Panc1 (cell line): ENCODE results near the gene MLYCD. TPM values are rescaled to one million over a fixed set of nuclear protein-coding genes. Genes with fewer than 3 reads are reported as not detected.

Experiments
- ATAC-seq: fragments of 200-7000 bp; cut with Tn5 transposase; 2 replicates; pipeline ENCODE4 v1.9.1; 2020; ENCODE audit warnings: mild to moderate bottlenecking, moderate library complexity
- BruUV-seq: library from RNA; stranded (reverse); fragments of 400-500 nt; replicated peaks from 2 replicates; lab custom pipeline; 2021; lab: Mats Ljungman, UMichigan
- CTCF ChIA-PET: fragments of 300-600 bp; sonication (Branson Sonifier 250); formaldehyde crosslinking; loops from one replicate; lab custom pipeline; 2022; ENCODE audit warnings: antibody characterized with exemption; lab: Charles Lee
- POLR2A ChIA-PET: fragments of 300-600 bp; sonication (Branson Sonifier 250); formaldehyde crosslinking; loops from one replicate; lab custom pipeline; 2022; ENCODE audit warnings: antibody characterized with exemption; lab: Charles Lee
- DNase-seq: peaks from one replicate; pipeline ENCODE4 v3.0.0-alpha.2; 2010; ENCODE audit warnings: low read depth, low spot score
- H3K27ac ChIP-seq: 2 replicates; pipeline ENCODE4 v1.5.1; 2011; ENCODE audit warnings: mild to moderate bottlenecking, low read length, inconsistent platforms
- H3K27me3 ChIP-seq: fragments of 200-500 bp; sonication (Bioruptor generic); 2 replicates; pipeline ENCODE4 v1.6.0; 2014; ENCODE audit warnings: low read length, inconsistent platforms; ENCODE audit not compliant: control insufficient read depth, insufficient read depth
- H3K36me3 ChIP-seq: fragments of 200-500 bp; sonication (Bioruptor generic); 2 replicates; pipeline ENCODE4 v1.5.1; 2014; ENCODE audit warnings: inconsistent platforms, mild to moderate bottlenecking, low read length, moderate library complexity; ENCODE audit not compliant: control insufficient read depth, insufficient read depth
- H3K4me1 ChIP-seq: 2 replicates; pipeline ENCODE4 v1.5.1; 2011; ENCODE audit warnings: inconsistent platforms, mild to moderate bottlenecking, low read length, moderate library complexity; ENCODE audit not compliant: control insufficient read depth, insufficient read depth
- H3K4me3 ChIP-seq, 2 experiments: 2 replicates each; pipeline ENCODE4 v1.5.1; 2011 to 2012; ENCODE audit warnings: low read depth in 2 of 2, low read length in 2 of 2, mild to moderate bottlenecking in 2 of 2, inconsistent platforms in 1 of 2, moderate library complexity in 1 of 2
- H3K9me3 ChIP-seq: fragments of 200-500 bp; sonication (Bioruptor generic); 2 replicates; pipeline ENCODE4 v1.5.1; 2014; ENCODE audit warnings: low read depth, mild to moderate bottlenecking, inconsistent platforms, low read length, moderate library complexity; ENCODE audit not compliant: control insufficient read depth, insufficient read depth
- POLR2AphosphoS5 ChIP-seq: IDR thresholded peaks from 2 replicates; pipeline ENCODE4 v1.6.1; 2012; ENCODE audit warnings: mild to moderate bottlenecking, low read depth, low read length, moderate library complexity
- SIN3A ChIP-seq: IDR thresholded peaks from 2 replicates; pipeline ENCODE4 v1.6.1; 2012; ENCODE audit warnings: low read depth, mild to moderate bottlenecking, low read length, moderate library complexity, borderline replicate concordance; ENCODE audit not compliant: insufficient read depth
- TCF7L2 ChIP-seq: IDR thresholded peaks from 2 replicates; pipeline ENCODE4 v1.6.1; 2011; ENCODE audit warnings: mild to moderate bottlenecking, low read depth, low read length, inconsistent platforms
- in situ Hi-C: cut with HindIII; loops from 2 replicates; pipeline ENCODE4 v1.10.0; 2016; ENCODE audit warnings: low sequenced_read_pairs, low pct_unique_long_range_greater_than_20kb
- intact Hi-C: fragments of 100-400 bp; cut with micrococcal nuclease; formaldehyde crosslinking; loops from one replicate; pipeline ENCODE4 v1.10.0; 2022; ENCODE audit not compliant: unreplicated experiment
- total RNA-seq: library from RNA; stranded (reverse); gene quantifications from one replicate; pipeline ENCODE4 v1.2.1, GENCODE V29; 2021; ENCODE audit not compliant: unreplicated experiment
- TF ChIP-seq, protein P1 (sequence below), 2 experiments: IDR thresholded peaks; 2 replicates each; pipeline ENCODE4 v1.6.1; 2011 to 2012; ENCODE audit warnings: low read depth in 2 of 2, control low read depth in 1 of 2, low read length in 1 of 2, mild to moderate bottlenecking in 1 of 2, moderate library complexity in 1 of 2; ENCODE audit not compliant: insufficient read depth in 1 of 2
- TF ChIP-seq, protein P2 (sequence below): fragments of 450-650 bp; IDR thresholded peaks from 2 replicates; pipeline ENCODE4 v1.5.1; 2017; ENCODE audit warnings: mild to moderate bottlenecking

Gene MLYCD
- total RNA-seq, 1 experiment from 2014 or later = 2.2 TPM

DNA sequence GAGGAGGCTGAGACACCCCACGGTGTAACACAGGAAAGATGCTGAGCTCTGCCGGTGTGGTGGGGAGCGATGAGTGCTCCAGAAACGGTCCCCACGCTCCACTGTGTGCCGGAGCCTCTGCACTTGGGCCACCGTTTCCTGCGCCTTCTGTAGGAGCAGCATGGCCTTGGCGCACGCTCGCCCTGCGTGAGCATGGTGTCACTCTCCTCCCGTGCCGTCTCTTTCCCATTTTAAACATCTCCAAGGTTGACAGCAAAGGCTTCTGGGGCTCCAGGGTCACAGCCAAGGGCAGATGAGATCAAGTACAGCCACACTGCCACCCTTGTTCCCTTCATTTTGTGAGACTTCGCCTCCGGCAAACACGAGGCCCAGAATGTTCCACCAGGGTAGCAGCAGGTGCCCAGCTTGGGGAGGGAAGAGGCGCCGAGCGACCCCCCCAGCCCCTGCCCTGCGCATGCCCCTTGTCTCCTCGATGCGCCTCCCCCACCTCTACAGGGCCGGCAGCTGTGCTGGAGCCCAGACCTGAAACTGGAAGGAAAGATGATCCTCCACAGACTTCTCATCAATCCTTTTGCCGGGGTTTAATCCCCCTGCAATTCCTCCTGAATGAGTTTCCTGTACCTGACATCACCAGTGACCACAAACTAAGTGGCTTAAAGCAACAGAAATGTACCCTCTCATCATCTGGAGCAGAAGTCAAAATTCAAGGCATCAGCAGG is 34.2 kb downstream of the MLYCD start:
- ATAC-seq = no peak
- DNase-seq = no peak
- intact Hi-C loops (no loop called here), in situ Hi-C loops (no loop called here)
- Histone ChIP-seq H3K9me3 (no peaks in the 10 kb centered on the region), H3K4me3 (no peak overlapping the region), H3K36me3 (no peaks in the 10 kb centered on the region), H3K27me3 (no peaks in the 10 kb centered on the region), H3K4me1 (no peaks in the 10 kb centered on the region), H3K27ac (no peak overlapping the region)
- ChIA-PET POLR2A (no interaction called here), CTCF (no interaction called here)
- TF ChIP-seq TCF7L2 (no peak), POLR2AphosphoS5 (no peak), SIN3A (no peak)
- TF ChIP-seq, protein P1, sequence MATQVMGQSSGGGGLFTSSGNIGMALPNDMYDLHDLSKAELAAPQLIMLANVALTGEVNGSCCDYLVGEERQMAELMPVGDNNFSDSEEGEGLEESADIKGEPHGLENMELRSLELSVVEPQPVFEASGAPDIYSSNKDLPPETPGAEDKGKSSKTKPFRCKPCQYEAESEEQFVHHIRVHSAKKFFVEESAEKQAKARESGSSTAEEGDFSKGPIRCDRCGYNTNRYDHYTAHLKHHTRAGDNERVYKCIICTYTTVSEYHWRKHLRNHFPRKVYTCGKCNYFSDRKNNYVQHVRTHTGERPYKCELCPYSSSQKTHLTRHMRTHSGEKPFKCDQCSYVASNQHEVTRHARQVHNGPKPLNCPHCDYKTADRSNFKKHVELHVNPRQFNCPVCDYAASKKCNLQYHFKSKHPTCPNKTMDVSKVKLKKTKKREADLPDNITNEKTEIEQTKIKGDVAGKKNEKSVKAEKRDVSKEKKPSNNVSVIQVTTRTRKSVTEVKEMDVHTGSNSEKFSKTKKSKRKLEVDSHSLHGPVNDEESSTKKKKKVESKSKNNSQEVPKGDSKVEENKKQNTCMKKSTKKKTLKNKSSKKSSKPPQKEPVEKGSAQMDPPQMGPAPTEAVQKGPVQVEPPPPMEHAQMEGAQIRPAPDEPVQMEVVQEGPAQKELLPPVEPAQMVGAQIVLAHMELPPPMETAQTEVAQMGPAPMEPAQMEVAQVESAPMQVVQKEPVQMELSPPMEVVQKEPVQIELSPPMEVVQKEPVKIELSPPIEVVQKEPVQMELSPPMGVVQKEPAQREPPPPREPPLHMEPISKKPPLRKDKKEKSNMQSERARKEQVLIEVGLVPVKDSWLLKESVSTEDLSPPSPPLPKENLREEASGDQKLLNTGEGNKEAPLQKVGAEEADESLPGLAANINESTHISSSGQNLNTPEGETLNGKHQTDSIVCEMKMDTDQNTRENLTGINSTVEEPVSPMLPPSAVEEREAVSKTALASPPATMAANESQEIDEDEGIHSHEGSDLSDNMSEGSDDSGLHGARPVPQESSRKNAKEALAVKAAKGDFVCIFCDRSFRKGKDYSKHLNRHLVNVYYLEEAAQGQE (IDR thresholded peaks at IDR 0.05; ENCODE audit: insufficient read depth in 1 of 2, low read depth in 2 of 2, low read length in 1 of 2) = no peak
- TF ChIP-seq, protein P2, sequence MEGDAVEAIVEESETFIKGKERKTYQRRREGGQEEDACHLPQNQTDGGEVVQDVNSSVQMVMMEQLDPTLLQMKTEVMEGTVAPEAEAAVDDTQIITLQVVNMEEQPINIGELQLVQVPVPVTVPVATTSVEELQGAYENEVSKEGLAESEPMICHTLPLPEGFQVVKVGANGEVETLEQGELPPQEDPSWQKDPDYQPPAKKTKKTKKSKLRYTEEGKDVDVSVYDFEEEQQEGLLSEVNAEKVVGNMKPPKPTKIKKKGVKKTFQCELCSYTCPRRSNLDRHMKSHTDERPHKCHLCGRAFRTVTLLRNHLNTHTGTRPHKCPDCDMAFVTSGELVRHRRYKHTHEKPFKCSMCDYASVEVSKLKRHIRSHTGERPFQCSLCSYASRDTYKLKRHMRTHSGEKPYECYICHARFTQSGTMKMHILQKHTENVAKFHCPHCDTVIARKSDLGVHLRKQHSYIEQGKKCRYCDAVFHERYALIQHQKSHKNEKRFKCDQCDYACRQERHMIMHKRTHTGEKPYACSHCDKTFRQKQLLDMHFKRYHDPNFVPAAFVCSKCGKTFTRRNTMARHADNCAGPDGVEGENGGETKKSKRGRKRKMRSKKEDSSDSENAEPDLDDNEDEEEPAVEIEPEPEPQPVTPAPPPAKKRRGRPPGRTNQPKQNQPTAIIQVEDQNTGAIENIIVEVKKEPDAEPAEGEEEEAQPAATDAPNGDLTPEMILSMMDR = no peak
- no TSS peak for BruUV-seq

DNA sequence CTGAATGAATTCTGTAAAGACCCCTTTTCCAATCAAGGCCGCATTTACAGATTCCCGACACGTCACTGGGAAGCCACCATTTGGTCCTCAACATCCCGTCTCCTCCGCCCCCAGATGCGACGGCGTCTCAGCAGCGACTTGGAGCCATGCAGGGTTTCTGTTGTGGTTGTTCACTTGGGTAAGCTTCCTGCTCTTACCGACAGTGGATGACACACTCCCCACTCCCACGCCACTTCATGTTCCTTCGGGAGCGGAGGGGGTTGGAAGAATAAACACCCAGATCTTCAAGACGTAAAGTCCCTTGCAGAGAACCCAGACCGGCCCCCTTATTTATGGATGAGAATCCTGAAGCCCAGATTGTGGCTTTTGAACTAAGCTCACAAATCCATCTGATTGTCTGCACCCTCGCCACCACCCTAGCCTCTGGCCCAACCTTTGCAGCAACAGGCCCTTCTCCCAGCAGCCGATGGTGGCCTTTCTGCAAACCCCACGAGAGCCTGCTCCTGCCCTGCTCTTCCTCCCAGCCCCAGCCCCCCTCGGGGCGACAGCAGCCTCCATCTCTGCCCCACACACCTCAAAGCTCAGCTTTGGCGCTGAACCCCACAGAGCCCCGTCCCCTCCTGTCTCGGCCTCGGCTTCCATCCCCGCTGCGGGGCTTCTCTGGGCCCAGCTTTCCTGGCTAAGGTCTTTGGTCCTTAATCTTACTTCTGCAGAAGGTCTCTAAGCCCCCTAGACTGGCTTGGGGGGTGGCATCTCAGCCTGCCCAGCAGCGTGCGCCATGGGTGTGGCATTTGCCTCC is 35.2 kb downstream of the MLYCD start:
- in situ Hi-C loops (no loop called here), intact Hi-C loops (no loop called here)
- DNase-seq (no peak), ATAC-seq (no peak)
- no peaks in the 10 kb centered on the region for H3K27me3 ChIP-seq
- H3K27ac ChIP-seq = no peak overlapping the region
- TF ChIP-seq SIN3A (no peak), TCF7L2 (no peak), POLR2AphosphoS5 (no peak)
- TF ChIP-seq, protein P2 = no peak
- TF ChIP-seq, protein P1 (IDR thresholded peaks at IDR 0.05; ENCODE audit: insufficient read depth in 1 of 2, low read depth in 2 of 2, low read length in 1 of 2) = no peak
- no peak overlapping the region for H3K4me3 ChIP-seq
- POLR2A ChIA-PET = no interaction called here
- no peaks in the 10 kb centered on the region for H3K36me3 ChIP-seq
- BruUV-seq = no TSS peak
- no peaks in the 10 kb centered on the region for H3K4me1 ChIP-seq
- no peaks in the 10 kb centered on the region for H3K9me3 ChIP-seq
- CTCF ChIA-PET = no interaction called here
